Astrocyte (in vitro differentiated cells and primary cell): ENCODE measurements around the gene LMBRD1. TPM values are rescaled to one million over a fixed set of nuclear protein-coding genes. Genes with fewer than 3 reads are reported as not detected.
A peak's percentile ranks its signal among the peaks of the same experiment; 100 is the strongest.

Experiments used
- DNase-seq: peaks from one replicate; pipeline ENCODE4 v3.0.0-alpha.2; 2010; ENCODE audit warnings: low read depth
- FAIRE-seq: peaks from 2 replicates; lab custom pipeline; 2011; peaks lifted over from hg19 to GRCh38; lab: Jason Lieb, UNC
- H2AFZ ChIP-seq: 2 replicates; pipeline ENCODE4 v1.6.0; 2012; ENCODE audit warnings: low read depth, low read length, inconsistent platforms
- H3K27ac ChIP-seq: 2 replicates; pipeline ENCODE4 v1.5.1; 2011; ENCODE audit warnings: low read depth, low read length, inconsistent platforms
- H3K27me3 ChIP-seq: 2 replicates; pipeline ENCODE4 v1.6.0; 2011; ENCODE audit warnings: low read length, inconsistent platforms; ENCODE audit not compliant: insufficient read depth
- H3K36me3 ChIP-seq: 2 replicates; pipeline ENCODE4 v1.5.1; 2011; ENCODE audit warnings: low read length, inconsistent platforms; ENCODE audit not compliant: insufficient read depth
- H3K4me1 ChIP-seq: 2 replicates; pipeline ENCODE4 v1.5.1; 2011; ENCODE audit warnings: low read length, inconsistent platforms; ENCODE audit not compliant: insufficient read depth
- H3K4me2 ChIP-seq: 2 replicates; pipeline ENCODE4 v1.6.0; 2012; ENCODE audit warnings: low read length, inconsistent platforms
- H3K4me3 ChIP-seq: 2 replicates; pipeline ENCODE4 v1.5.1; 2011; ENCODE audit warnings: low read depth, mild to moderate bottlenecking, low read length, inconsistent platforms; ENCODE audit not compliant: insufficient read depth
- H3K79me2 ChIP-seq: 2 replicates; pipeline ENCODE4 v1.6.0; 2012; ENCODE audit warnings: mild to moderate bottlenecking, low read length, inconsistent platforms; ENCODE audit not compliant: insufficient read depth
- H3K9ac ChIP-seq: 2 replicates; pipeline ENCODE4 v1.6.0; 2012; ENCODE audit warnings: mild to moderate bottlenecking, low read length, inconsistent platforms
- H3K9me3 ChIP-seq: 2 replicates; pipeline ENCODE4 v1.5.1; 2012; ENCODE audit warnings: low read depth, mild to moderate bottlenecking, low read length, inconsistent platforms; ENCODE audit not compliant: insufficient read depth
- H4K20me1 ChIP-seq: 2 replicates; pipeline ENCODE4 v1.6.0; 2012; ENCODE audit warnings: low read length, inconsistent platforms; ENCODE audit not compliant: insufficient read depth
- H3K27ac Mint-ChIP-seq: one replicate; pipeline ENCODE4 v1.8.0; 2021; ENCODE audit warnings: mild to moderate bottlenecking, mixed read lengths; ENCODE audit not compliant: unreplicated experiment
- H3K27me3 Mint-ChIP-seq: one replicate; pipeline ENCODE4 v1.8.0; 2021; ENCODE audit warnings: low read depth, mixed read lengths; ENCODE audit not compliant: unreplicated experiment
- H3K36me3 Mint-ChIP-seq: one replicate; pipeline ENCODE4 v1.8.0; 2021; ENCODE audit warnings: low read depth, mixed read lengths; ENCODE audit not compliant: unreplicated experiment
- H3K4me1 Mint-ChIP-seq: one replicate; pipeline ENCODE4 v1.8.0; 2021; ENCODE audit warnings: low read depth, mixed read lengths; ENCODE audit not compliant: unreplicated experiment
- H3K4me3 Mint-ChIP-seq: one replicate; pipeline ENCODE4 v1.8.0; 2021; ENCODE audit warnings: mild to moderate bottlenecking, moderate library complexity, mixed read lengths; ENCODE audit not compliant: unreplicated experiment
- H3K9me3 Mint-ChIP-seq: one replicate; pipeline ENCODE4 v1.8.0; 2021; ENCODE audit warnings: mild to moderate bottlenecking, mixed read lengths; ENCODE audit not compliant: unreplicated experiment
- CTCF ChIP-seq: IDR thresholded peaks from 2 replicates; pipeline ENCODE4 v1.5.1; 2011; ENCODE audit warnings: low read depth, mild to moderate bottlenecking, inconsistent platforms, low read length, moderate library complexity; ENCODE audit not compliant: insufficient read depth
- EZH2 ChIP-seq: IDR thresholded peaks from 2 replicates; pipeline ENCODE4 v1.6.1; 2012; ENCODE audit warnings: mild to moderate bottlenecking, low read length, inconsistent platforms; ENCODE audit not compliant: insufficient read depth
- total RNA-seq: library from RNA; stranded (reverse); gene quantifications from 2 replicates; pipeline ENCODE4 v1.2.1, GENCODE V29; 2021

The LMBRD1 gene
- total RNA-seq, 1 donor from 2014 or later: 22.0 TPM

GRCh38 chr6:69699655-69700054, 97.2 kb downstream of the LMBRD1 start:
- Histone ChIP-seq H3K4me2 (no peak overlapping the region), H2AFZ (no peak overlapping the region)
- H3K27ac Mint-ChIP-seq: no peak overlapping the region

GRCh38 chr6:69696273-69696672, 100.5 kb downstream of the LMBRD1 start:
- Histone ChIP-seq H4K20me1 (no peaks in the 10 kb centered on the region), H3K4me3 (no peak overlapping the region), H3K79me2 (no peaks in the 10 kb centered on the region), H3K9me3 (no peaks in the 10 kb centered on the region), H3K4me1 (no peaks in the 10 kb centered on the region), H3K27me3 (no peaks in the 10 kb centered on the region), H3K27ac (no peak overlapping the region), H3K9ac (no peak overlapping the region), H3K36me3 (no peaks in the 10 kb centered on the region), H3K4me2 (no peak overlapping the region), H2AFZ (no peak overlapping the region)
- Mint-ChIP-seq H3K27ac (no peak overlapping the region), H3K27me3 (no peaks in the 10 kb centered on the region), H3K36me3 (peaks cover 2% of the 10 kb centered on the region), H3K9me3 (no peaks in the 10 kb centered on the region), H3K4me3 (no peak overlapping the region), H3K4me1 (peaks cover 8% of the 10 kb centered on the region)
- TF ChIP-seq EZH2 (no peak), CTCF (no peak)
- FAIRE-seq (no peak), DNase-seq (peak; percentile 10)

More at GRCh38 chr6:69699655-69700054, 97.2 kb downstream of the LMBRD1 start:
- Histone ChIP-seq H3K9ac (no peak overlapping the region), H3K9me3 (no peaks in the 10 kb centered on the region), H4K20me1 (no peaks in the 10 kb centered on the region), H3K36me3 (no peaks in the 10 kb centered on the region), H3K79me2 (no peaks in the 10 kb centered on the region), H3K4me1 (no peaks in the 10 kb centered on the region), H3K27ac (no peak overlapping the region), H3K4me3 (no peak overlapping the region), H3K27me3 (no peaks in the 10 kb centered on the region)
- peaks cover 2% of the 10 kb centered on the region for H3K36me3 Mint-ChIP-seq
- no peaks in the 10 kb centered on the region for H3K27me3 Mint-ChIP-seq
- no peak overlapping the region for H3K4me3 Mint-ChIP-seq
- H3K9me3 Mint-ChIP-seq: no peaks in the 10 kb centered on the region
- H3K4me1 Mint-ChIP-seq: peaks cover 8% of the 10 kb centered on the region
- FAIRE-seq (no peak), DNase-seq (no peak)
- TF ChIP-seq EZH2: no peak
- no peak for TF ChIP-seq CTCF

- Histone ChIP-seq H3K9ac (no peak overlapping the region), H2AFZ (no peak overlapping the region), H3K79me2 (no peaks in the 10 kb centered on the region), H3K27me3 (no peaks in the 10 kb centered on the region), H3K9me3 (no peaks in the 10 kb centered on the region), H3K4me2 (no peak overlapping the region), H4K20me1 (no peaks in the 10 kb centered on the region), H3K4me3 (no peak overlapping the region), H3K27ac (no peak overlapping the region), H3K4me1 (no peaks in the 10 kb centered on the region), H3K36me3 (no peaks in the 10 kb centered on the region)
- Mint-ChIP-seq H3K27me3 (no peaks in the 10 kb centered on the region), H3K9me3 (no peaks in the 10 kb centered on the region), H3K4me1 (peaks cover 11% of the 10 kb centered on the region), H3K4me3 (no peak overlapping the region), H3K27ac (no peak overlapping the region), H3K36me3 (peaks cover 2% of the 10 kb centered on the region)
- TF ChIP-seq EZH2: no peak
- no peak for TF ChIP-seq CTCF
- no peak for DNase-seq
- FAIRE-seq: no peak
Measured at GRCh38 chr6:69693762-69694161, 103.0 kb downstream of the LMBRD1 start.
